Measurements from ENCODE around the gene ZFHX3. TPM values are rescaled to one million over a fixed set of nuclear protein-coding genes. Genes with fewer than 3 reads are reported as not detected.

ZFHX3 gene
- total and polyA plus RNA-seq, 2 donors (not counting 3 experiments of a cell fraction or from before 2014, with no cell fraction given), result 3.7 to 18.8 TPM

GRCh38 chr16:72865835-72866234 lies 182.1 kb downstream of the ZFHX3 start:
- POLR2A ChIA-PET, result no interaction called here
- no TSS peak for BruUV-seq (replicated peaks)
- intact Hi-C loops (cut with micrococcal nuclease) (no loop called here), dilution Hi-C loops (cut with MboI; ENCODE audit: extremely low pct_ligation_motif_present, low sequenced_read_pairs) (no loop called here)
- CTCF ChIA-PET, result no interaction called here
- TF ChIP-seq JUN (IDR thresholded peaks at IDR 0.05; ENCODE audit: borderline replicate concordance, insufficient read depth, insufficient read length, low read depth), result no peak
- TF ChIP-seq, protein P1, sequence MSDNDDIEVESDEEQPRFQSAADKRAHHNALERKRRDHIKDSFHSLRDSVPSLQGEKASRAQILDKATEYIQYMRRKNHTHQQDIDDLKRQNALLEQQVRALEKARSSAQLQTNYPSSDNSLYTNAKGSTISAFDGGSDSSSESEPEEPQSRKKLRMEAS (IDR thresholded peaks at IDR 0.05; ENCODE audit: insufficient read depth, insufficient read length), result no peak
- TF ChIP-seq FOS (IDR thresholded peaks at IDR 0.05; ENCODE audit: borderline replicate concordance, insufficient read depth, low read length), result no peak
- TF ChIP-seq GATA2 (IDR thresholded peaks at IDR 0.05; ENCODE audit: insufficient read depth, insufficient read length, low read depth, low read length), result no peak
- no peak for TF ChIP-seq POLR2A (IDR thresholded peaks at IDR 0.05; ENCODE audit: low read depth, low read length)
- TF ChIP-seq POLR2AphosphoS5 (IDR thresholded peaks at IDR 0.05; ENCODE audit: insufficient read depth, low read depth, low read length), result no peak
- no peaks in the 10 kb centered on the region for H3K9me3 ChIP-seq (replicated peaks; ENCODE audit: control insufficient read depth, insufficient read depth, low read length)
- H3K36me3 ChIP-seq (ENCODE audit: control insufficient read depth in 2 of 2, extremely low read depth in 1 of 2, insufficient read depth in 2 of 2, low read length in 2 of 2), result no peaks in the 10 kb centered on the region
- no peak for DNase-seq (ENCODE audit: low read depth, low spot score)
- no peak for FAIRE-seq
- no peaks in the 10 kb centered on the region for H3K4me1 ChIP-seq (ENCODE audit: control insufficient read depth, extremely low read depth, insufficient read depth, low read length)
- H3K4me3 ChIP-seq (replicated peaks in 1 of 3; ENCODE audit: insufficient read depth in 1 of 3, low read depth in 1 of 3, low read length in 3 of 3), result no peak overlapping the region
- no peak overlapping the region for H2AFZ ChIP-seq (ENCODE audit: low read depth, low read length)
- no peak overlapping the region for H3K27ac ChIP-seq (ENCODE audit: insufficient read depth, low read depth, low read length)
- no peaks in the 10 kb centered on the region for H4K20me1 ChIP-seq (replicated peaks; ENCODE audit: control insufficient read depth, extremely low read depth, insufficient read depth, low read length)
- no peaks in the 10 kb centered on the region for H3K79me2 ChIP-seq (ENCODE audit: control insufficient read depth, insufficient read depth, low read length)
- no peak overlapping the region for H3K4me2 ChIP-seq (ENCODE audit: insufficient read depth, low read length)
- no peak overlapping the region for H3K9ac ChIP-seq (replicated peaks; ENCODE audit: extremely low read depth, insufficient read depth, low read length)
- H3K9me1 ChIP-seq (replicated peaks; ENCODE audit: control insufficient read depth, extremely low read depth, insufficient read depth, low read length), result no peaks in the 10 kb centered on the region
- H3K27me3 ChIP-seq (ENCODE audit: control insufficient read depth in 2 of 2, insufficient read depth in 2 of 2, low read length in 2 of 2), result no peaks in the 10 kb centered on the region

GRCh38 chr16:72865258-72865657 lies 182.7 kb downstream of the ZFHX3 start:
- TF ChIP-seq CTCF (IDR thresholded peaks at IDR 0.05; ENCODE audit: extremely low read depth in 1 of 2, insufficient read depth in 1 of 2, low read depth in 1 of 2, low read length in 2 of 2), result no peak
- TF ChIP-seq MYC (IDR thresholded peaks at IDR 0.05; ENCODE audit: low read depth, low read length), result no peak
- no peak for TF ChIP-seq GATA2 (IDR thresholded peaks at IDR 0.05; ENCODE audit: insufficient read depth, insufficient read length, low read depth, low read length)
- TF ChIP-seq, protein P1 (IDR thresholded peaks at IDR 0.05; ENCODE audit: insufficient read depth, insufficient read length), result no peak
- no peak for TF ChIP-seq POLR2A (IDR thresholded peaks at IDR 0.05; ENCODE audit: low read depth, low read length)
- no peak for TF ChIP-seq EZH2 (IDR thresholded peaks at IDR 0.05; ENCODE audit: borderline replicate concordance, low read depth, low read length, severe bottlenecking)
- no peak for TF ChIP-seq FOS (IDR thresholded peaks at IDR 0.05; ENCODE audit: borderline replicate concordance, insufficient read depth, low read length)
- no peak for TF ChIP-seq POLR2AphosphoS5 (IDR thresholded peaks at IDR 0.05; ENCODE audit: insufficient read depth, low read depth, low read length)
- no peak for TF ChIP-seq JUN (IDR thresholded peaks at IDR 0.05; ENCODE audit: borderline replicate concordance, insufficient read depth, insufficient read length, low read depth)
- FAIRE-seq (no peak), DNase-seq (ENCODE audit: low read depth, low spot score) (no peak)
- Histone ChIP-seq H3K27me3 (ENCODE audit: control insufficient read depth in 2 of 2, insufficient read depth in 2 of 2, low read length in 2 of 2) (no peaks in the 10 kb centered on the region), H4K20me1 (replicated peaks; ENCODE audit: control insufficient read depth, extremely low read depth, insufficient read depth, low read length) (no peaks in the 10 kb centered on the region), H3K4me3 (replicated peaks in 1 of 3; ENCODE audit: insufficient read depth in 1 of 3, low read depth in 1 of 3, low read length in 3 of 3) (no peak overlapping the region), H3K9me1 (replicated peaks; ENCODE audit: control insufficient read depth, extremely low read depth, insufficient read depth, low read length) (no peaks in the 10 kb centered on the region), H3K36me3 (ENCODE audit: control insufficient read depth in 2 of 2, extremely low read depth in 1 of 2, insufficient read depth in 2 of 2, low read length in 2 of 2) (no peaks in the 10 kb centered on the region), H3K9me3 (replicated peaks; ENCODE audit: control insufficient read depth, insufficient read depth, low read length) (no peaks in the 10 kb centered on the region), H2AFZ (ENCODE audit: low read depth, low read length) (no peak overlapping the region), H3K79me2 (ENCODE audit: control insufficient read depth, insufficient read depth, low read length) (no peaks in the 10 kb centered on the region), H3K9ac (replicated peaks; ENCODE audit: extremely low read depth, insufficient read depth, low read length) (no peak overlapping the region), H3K4me1 (ENCODE audit: control insufficient read depth, extremely low read depth, insufficient read depth, low read length) (no peaks in the 10 kb centered on the region), H3K4me2 (ENCODE audit: insufficient read depth, low read length) (no peak overlapping the region), H3K27ac (ENCODE audit: insufficient read depth, low read depth, low read length) (no peak overlapping the region)
- intact Hi-C loops (cut with micrococcal nuclease), result no loop called here
- BruUV-seq (replicated peaks), result no TSS peak
- ChIA-PET CTCF (no interaction called here), POLR2A (no interaction called here)
- dilution Hi-C loops (cut with MboI; ENCODE audit: extremely low pct_ligation_motif_present, low sequenced_read_pairs), result no loop called here

Measured in endothelial cell of umbilical vein (primary cell).